ENCODE data around the gene ELMO1. TPM values are rescaled to one million over a fixed set of nuclear protein-coding genes. Genes with fewer than 3 reads are reported as not detected.
A peak's percentile ranks its signal among the peaks of the same experiment; 100 is the strongest.

ELMO1 gene
- total RNA-seq, 1 experiment from 2014 or later = 137 TPM

DNA sequence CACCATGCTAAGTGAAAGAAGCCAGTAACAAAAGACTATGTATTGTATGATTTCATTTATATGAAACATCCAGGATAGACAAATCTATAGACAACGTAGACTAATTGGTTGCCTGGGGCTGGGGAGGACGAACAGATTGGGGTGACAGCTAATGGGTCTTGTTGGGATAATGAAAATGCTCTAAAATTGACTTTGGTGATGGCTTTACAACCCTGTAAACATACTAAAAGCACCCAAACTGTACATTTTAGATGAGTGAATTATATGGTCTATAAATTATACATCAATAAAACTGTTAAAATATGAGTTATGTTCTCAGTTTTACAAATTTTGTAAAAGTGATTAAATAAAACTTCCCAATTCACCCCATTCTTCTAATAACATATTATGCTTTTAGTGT, 261.5 kb downstream of the ELMO1 start:
- Histone ChIP-seq H3K4me3 (ENCODE audit: low read length) (no peak overlapping the region), H4K20me1 (ENCODE audit: insufficient read depth, low read depth, low read length) (no peaks in the 10 kb centered on the region; the same call in 1 of the 2 replicates), H3K4me1 (ENCODE audit: low read length) (peaks cover 25% of the 10 kb centered on the region), H3K79me2 (ENCODE audit: low read length) (no peaks in the 10 kb centered on the region; the same call in 1 of the 2 replicates), H3K36me3 (ENCODE audit: insufficient read depth, low read length) (peaks cover 13% of the 10 kb centered on the region), H3K9me2 (replicated peaks; ENCODE audit: insufficient read depth, low read length) (no peaks in the 10 kb centered on the region), H3K4me2 (ENCODE audit: low read depth, low read length, poor library complexity, severe bottlenecking) (no peak overlapping the region), H3K27me3 (ENCODE audit: low read length) (no peaks in the 10 kb centered on the region), H3K27ac (ENCODE audit: low read length) (no peak overlapping the region), H3K9ac (ENCODE audit: low read length) (no peak overlapping the region), H2AFZ (ENCODE audit: low read length) (no peak overlapping the region), H3K9me3 (ENCODE audit: low read length) (no peaks in the 10 kb centered on the region)
- no peak for DNase-seq

DNA sequence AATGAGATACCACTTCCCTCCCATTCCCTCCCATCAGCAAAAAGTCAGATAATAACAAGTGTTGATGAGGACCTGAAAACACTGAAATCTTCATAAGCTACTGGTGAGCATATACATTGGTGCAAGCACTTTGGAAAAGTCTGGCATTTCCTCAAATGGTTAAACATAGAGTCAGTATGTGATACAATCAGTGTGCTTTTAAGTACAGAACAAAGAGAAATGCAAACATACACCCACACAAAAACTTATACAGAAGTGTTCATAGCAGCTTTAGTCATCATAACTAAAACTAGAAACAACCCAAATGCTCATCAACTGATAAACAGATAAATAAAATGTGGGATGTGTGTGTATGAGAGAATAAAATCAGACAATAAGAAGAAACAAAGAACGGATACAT, 261.9 kb downstream of the ELMO1 start:
- H3K79me2 ChIP-seq (ENCODE audit: low read length) = no peaks in the 10 kb centered on the region; the same call in 1 of the 2 replicates
- H3K9me3 ChIP-seq (ENCODE audit: low read length) = no peaks in the 10 kb centered on the region
- H3K27me3 ChIP-seq (ENCODE audit: low read length) = no peaks in the 10 kb centered on the region
- H3K4me3 ChIP-seq (ENCODE audit: low read length) = no peak overlapping the region
- H3K4me2 ChIP-seq (ENCODE audit: low read depth, low read length, poor library complexity, severe bottlenecking) = no peak overlapping the region
- no peaks in the 10 kb centered on the region for H3K9me2 ChIP-seq (replicated peaks; ENCODE audit: insufficient read depth, low read length)
- H3K27ac ChIP-seq (ENCODE audit: low read length) = no peak overlapping the region
- no peak overlapping the region for H3K9ac ChIP-seq (ENCODE audit: low read length)
- peaks cover 27% of the 10 kb centered on the region for H3K4me1 ChIP-seq (ENCODE audit: low read length)
- no peak overlapping the region for H2AFZ ChIP-seq (ENCODE audit: low read length)
- DNase-seq = peak; percentile 26
- H3K36me3 ChIP-seq (ENCODE audit: insufficient read depth, low read length) = peaks cover 13% of the 10 kb centered on the region
- no peaks in the 10 kb centered on the region; the same call in 1 of the 2 replicates for H4K20me1 ChIP-seq (ENCODE audit: insufficient read depth, low read depth, low read length)

- Histone ChIP-seq H3K4me1 (ENCODE audit: low read length) (peaks cover 27% of the 10 kb centered on the region), H3K9me2 (replicated peaks; ENCODE audit: insufficient read depth, low read length) (no peaks in the 10 kb centered on the region), H3K79me2 (ENCODE audit: low read length) (peaks cover 12% of the 10 kb centered on the region), H3K9ac (ENCODE audit: low read length) (no peak overlapping the region), H2AFZ (ENCODE audit: low read length) (no peak overlapping the region), H3K27ac (ENCODE audit: low read length) (no peak overlapping the region), H3K4me3 (ENCODE audit: low read length) (no peak overlapping the region), H3K9me3 (ENCODE audit: low read length) (no peaks in the 10 kb centered on the region), H3K4me2 (ENCODE audit: low read depth, low read length, poor library complexity, severe bottlenecking) (no peak overlapping the region), H3K27me3 (ENCODE audit: low read length) (no peaks in the 10 kb centered on the region), H3K36me3 (ENCODE audit: insufficient read depth, low read length) (no peaks in the 10 kb centered on the region; the same call in 1 of the 2 replicates), H4K20me1 (ENCODE audit: insufficient read depth, low read depth, low read length) (no peaks in the 10 kb centered on the region)
- no peak for DNase-seq
Observed at GRCh38 chr7:37181550-37181932, 267.1 kb downstream of the ELMO1 start.

GRCh38 chr7:37180828-37181549, 267.7 kb downstream of the ELMO1 start:
- Histone ChIP-seq H3K9me2 (replicated peaks; ENCODE audit: insufficient read depth, low read length) (no peaks in the 10 kb centered on the region), H3K4me3 (ENCODE audit: low read length) (no peak overlapping the region), H4K20me1 (ENCODE audit: insufficient read depth, low read depth, low read length) (no peaks in the 10 kb centered on the region), H3K4me1 (ENCODE audit: low read length) (peaks cover 25% of the 10 kb centered on the region), H3K79me2 (ENCODE audit: low read length) (peaks cover 12% of the 10 kb centered on the region), H3K36me3 (ENCODE audit: insufficient read depth, low read length) (no peaks in the 10 kb centered on the region; the same call in 1 of the 2 replicates), H3K4me2 (ENCODE audit: low read depth, low read length, poor library complexity, severe bottlenecking) (no peak overlapping the region), H3K27ac (ENCODE audit: low read length) (no peak overlapping the region), H3K9me3 (ENCODE audit: low read length) (no peaks in the 10 kb centered on the region), H3K9ac (ENCODE audit: low read length) (no peak overlapping the region), H3K27me3 (ENCODE audit: low read length) (no peaks in the 10 kb centered on the region), H2AFZ (ENCODE audit: low read length) (no peak overlapping the region)
- no peak for DNase-seq

DNA sequence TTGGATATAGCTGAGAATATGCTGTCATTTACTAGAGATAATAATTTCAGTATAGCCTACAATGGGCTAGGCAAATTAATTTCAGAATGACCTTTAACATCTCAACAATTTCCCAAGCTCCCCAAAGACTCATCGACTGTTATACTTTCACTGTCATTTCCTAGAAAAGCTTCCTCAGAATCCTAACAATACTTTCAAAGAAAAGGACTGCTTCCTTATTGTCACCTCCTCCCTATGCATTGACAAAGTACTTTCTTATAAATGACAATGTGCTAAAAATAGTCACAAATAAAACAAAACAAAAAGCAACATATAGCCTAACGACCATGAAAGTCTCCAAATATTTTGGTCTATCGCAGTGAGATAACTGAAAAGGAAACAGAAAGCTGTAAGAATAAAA, 272.6 kb downstream of the ELMO1 start:
- Histone ChIP-seq H3K9ac (ENCODE audit: low read length) (no peak overlapping the region), H2AFZ (ENCODE audit: low read length) (no peak overlapping the region), H3K27ac (ENCODE audit: low read length) (no peak overlapping the region), H3K4me2 (ENCODE audit: low read depth, low read length, poor library complexity, severe bottlenecking) (no peak overlapping the region), H4K20me1 (ENCODE audit: insufficient read depth, low read depth, low read length) (no peaks in the 10 kb centered on the region), H3K36me3 (ENCODE audit: insufficient read depth, low read length) (peaks cover 6% of the 10 kb centered on the region; the same call in 1 of the 2 replicates), H3K4me3 (ENCODE audit: low read length) (no peak overlapping the region), H3K4me1 (ENCODE audit: low read length) (no peaks in the 10 kb centered on the region), H3K27me3 (ENCODE audit: low read length) (no peaks in the 10 kb centered on the region), H3K9me3 (ENCODE audit: low read length) (no peaks in the 10 kb centered on the region), H3K79me2 (ENCODE audit: low read length) (peaks cover 5% of the 10 kb centered on the region), H3K9me2 (replicated peaks; ENCODE audit: insufficient read depth, low read length) (no peaks in the 10 kb centered on the region)
- no peak for DNase-seq

DNA sequence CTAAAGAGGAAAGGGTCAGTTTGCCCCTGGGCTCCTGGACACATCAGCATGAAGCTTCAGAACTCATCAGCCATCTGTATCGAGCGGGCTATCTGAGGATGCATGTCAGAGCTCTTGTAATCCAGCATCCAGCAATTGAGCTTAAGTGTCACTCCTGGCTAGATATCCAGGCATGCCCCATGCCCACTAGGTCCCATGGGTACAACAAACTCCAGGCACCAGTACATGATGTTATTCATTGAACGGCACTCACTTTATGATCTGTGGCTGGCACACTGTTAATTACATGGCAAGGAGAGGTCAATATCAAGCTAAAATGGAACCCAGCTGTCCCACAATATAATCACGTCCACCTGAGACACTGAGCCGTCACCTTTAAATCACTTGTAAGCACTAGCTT, 274.2 kb downstream of the ELMO1 start:
- Histone ChIP-seq H2AFZ (ENCODE audit: low read length) (no peak overlapping the region), H3K4me2 (ENCODE audit: low read depth, low read length, poor library complexity, severe bottlenecking) (no peak overlapping the region), H3K9me3 (ENCODE audit: low read length) (no peaks in the 10 kb centered on the region), H3K27me3 (ENCODE audit: low read length) (no peaks in the 10 kb centered on the region), H3K36me3 (ENCODE audit: insufficient read depth, low read length) (peaks cover 12% of the 10 kb centered on the region; the same call in 1 of the 2 replicates), H3K4me3 (ENCODE audit: low read length) (no peak overlapping the region), H3K9me2 (replicated peaks; ENCODE audit: insufficient read depth, low read length) (no peaks in the 10 kb centered on the region), H4K20me1 (ENCODE audit: insufficient read depth, low read depth, low read length) (no peaks in the 10 kb centered on the region), H3K27ac (ENCODE audit: low read length) (no peak overlapping the region), H3K4me1 (ENCODE audit: low read length) (no peaks in the 10 kb centered on the region), H3K9ac (ENCODE audit: low read length) (no peak overlapping the region), H3K79me2 (ENCODE audit: low read length) (0 out of 2 replicates have a peak, but pooled peaks cover 3% of the 10 kb centered on the region)
- no peak for DNase-seq

- DNase-seq = no peak
Observed at GRCh38 chr7:37173670-37174069, 275.0 kb downstream of the ELMO1 start.

GRCh38 chr7:37162106-37162505, 286.6 kb downstream of the ELMO1 start:
- no peak overlapping the region for H3K9ac ChIP-seq (ENCODE audit: low read length)
- H3K4me2 ChIP-seq (ENCODE audit: low read depth, low read length, poor library complexity, severe bottlenecking) = no peak overlapping the region
- H3K36me3 ChIP-seq (ENCODE audit: insufficient read depth, low read length) = no peaks in the 10 kb centered on the region

More at GRCh38 chr7:37173670-37174069, 275.0 kb downstream of the ELMO1 start:
- Histone ChIP-seq H3K27me3 (ENCODE audit: low read length) (no peaks in the 10 kb centered on the region), H3K79me2 (ENCODE audit: low read length) (0 out of 2 replicates have a peak, but pooled peaks cover 3% of the 10 kb centered on the region), H2AFZ (ENCODE audit: low read length) (no peak overlapping the region), H3K27ac (ENCODE audit: low read length) (no peak overlapping the region), H3K36me3 (ENCODE audit: insufficient read depth, low read length) (peaks cover 12% of the 10 kb centered on the region; the same call in 1 of the 2 replicates), H3K9me3 (ENCODE audit: low read length) (no peaks in the 10 kb centered on the region), H4K20me1 (ENCODE audit: insufficient read depth, low read depth, low read length) (no peaks in the 10 kb centered on the region), H3K4me2 (ENCODE audit: low read depth, low read length, poor library complexity, severe bottlenecking) (no peak overlapping the region), H3K4me1 (ENCODE audit: low read length) (no peaks in the 10 kb centered on the region), H3K4me3 (ENCODE audit: low read length) (no peak overlapping the region), H3K9ac (ENCODE audit: low read length) (no peak overlapping the region), H3K9me2 (replicated peaks; ENCODE audit: insufficient read depth, low read length) (no peaks in the 10 kb centered on the region)

More at GRCh38 chr7:37162106-37162505, 286.6 kb downstream of the ELMO1 start:
- no peaks in the 10 kb centered on the region for H3K79me2 ChIP-seq (ENCODE audit: low read length)
- H3K4me1 ChIP-seq (ENCODE audit: low read length) = no peaks in the 10 kb centered on the region
- H3K9me3 ChIP-seq (ENCODE audit: low read length) = no peaks in the 10 kb centered on the region
- no peaks in the 10 kb centered on the region for H3K27me3 ChIP-seq (ENCODE audit: low read length)
- H3K4me3 ChIP-seq (ENCODE audit: low read length) = no peak overlapping the region
- no peak overlapping the region for H3K27ac ChIP-seq (ENCODE audit: low read length)
- no peaks in the 10 kb centered on the region for H4K20me1 ChIP-seq (ENCODE audit: insufficient read depth, low read depth, low read length)
- H3K9me2 ChIP-seq (replicated peaks; ENCODE audit: insufficient read depth, low read length) = no peaks in the 10 kb centered on the region
- DNase-seq = no peak
- H2AFZ ChIP-seq (ENCODE audit: low read length) = no peak overlapping the region
